A673 (cell line): ENCODE measurements around the gene KIR2DL4. TPM values are rescaled to one million over a fixed set of nuclear protein-coding genes. Genes with fewer than 3 reads are reported as not detected.
"Not testable (repeated sequence)": the region's sequence is repeated elsewhere in the genome, so short reads cannot be mapped to it uniquely, and the experiment has no call there.

Experiments used
- Bru-seq: library from RNA; stranded (reverse); fragments of 400-500 nt; gene quantifications from one replicate; lab custom pipeline; 2021; lab: Mats Ljungman, UMichigan
- BruChase-seq, 2 experiments: library from RNA; stranded (reverse); fragments of 400-500 nt; gene quantifications; one replicate each; lab custom pipeline; 2021; lab: Mats Ljungman, UMichigan
- BruUV-seq: library from RNA; stranded (reverse); fragments of 400-500 nt; replicated peaks from 2 replicates; lab custom pipeline; 2021; lab: Mats Ljungman, UMichigan
- CTCF ChIA-PET: fragments of 300-600 bp; sonication (Branson Sonifier 250); formaldehyde crosslinking; loops from one replicate; lab custom pipeline; 2022; ENCODE audit warnings: antibody characterized with exemption; lab: Charles Lee
- POLR2A ChIA-PET: fragments of 300-600 bp; sonication (Branson Sonifier 250); formaldehyde crosslinking; loops from one replicate; lab custom pipeline; 2022; ENCODE audit warnings: antibody characterized with exemption; ENCODE audit not compliant: low non-redundant PET; lab: Charles Lee
- DNase-seq: peaks from one replicate; pipeline ENCODE4 v3.0.0-alpha.2; 2015; ENCODE audit warnings: low spot score
- H3K27ac ChIP-seq: fragments of 200-600 bp; sonication (generic); 2 replicates; pipeline ENCODE4 v1.5.1; 2016; ENCODE audit warnings: mixed run types, low read depth, mild to moderate bottlenecking, mixed read lengths, antibody characterized with exemption, low read length; ENCODE audit not compliant: poor library complexity, severe bottlenecking
- H3K27me3 ChIP-seq: fragments of 200-600 bp; sonication (generic); replicated peaks from 2 replicates; pipeline ENCODE4 v1.6.1; 2017; ENCODE audit warnings: mixed run types, low read depth, mild to moderate bottlenecking, mixed read lengths, antibody characterized with exemption, low read length; ENCODE audit not compliant: insufficient read depth, poor library complexity
- H3K36me3 ChIP-seq: fragments of 200-600 bp; sonication (generic); 2 replicates; pipeline ENCODE4 v1.6.1; 2016; ENCODE audit warnings: mixed run types, mild to moderate bottlenecking, mixed read lengths, antibody characterized with exemption, low read length; ENCODE audit not compliant: insufficient read depth, poor library complexity, severe bottlenecking
- H3K4me1 ChIP-seq: fragments of 200-600 bp; sonication (generic); 2 replicates; pipeline ENCODE4 v1.6.1; 2017; ENCODE audit warnings: mixed run types, mild to moderate bottlenecking, mixed read lengths, antibody characterized with exemption, low read length; ENCODE audit not compliant: insufficient read depth, poor library complexity, severe bottlenecking
- H3K4me3 ChIP-seq: fragments of 200-600 bp; sonication (generic); 2 replicates; pipeline ENCODE4 v1.5.1; 2016; ENCODE audit warnings: low read depth, mixed run types, mild to moderate bottlenecking, mixed read lengths, low read length; ENCODE audit not compliant: poor library complexity, severe bottlenecking
- H3K9me3 ChIP-seq: fragments of 200-600 bp; sonication (generic); 2 replicates; pipeline ENCODE4 v1.6.1; 2016; ENCODE audit warnings: mixed run types, low read depth, mild to moderate bottlenecking, mixed read lengths, antibody characterized with exemption, low read length; ENCODE audit not compliant: poor library complexity, severe bottlenecking
- intact Hi-C: fragments of 100-400 bp; cut with micrococcal nuclease; formaldehyde crosslinking; loops from one replicate; pipeline ENCODE4 v1.10.0; 2022; ENCODE audit not compliant: unreplicated experiment
- long read RNA-seq: library from polyadenylated mRNA; stranded (forward); transcript quantifications from one replicate; pipeline ENCODE4 v2.0.0, GENCODE V29; 2022
- total RNA-seq: library from RNA; stranded (reverse); gene quantifications from 2 replicates; pipeline ENCODE4 v1.2.3, GENCODE V29; 2021
- TF ChIP-seq, protein P1 (sequence below): fragments of 300-800, 200-600 bp; sonication (generic); conservative IDR thresholded peaks from 2 replicates; pipeline ENCODE4 v1.5.1; 2017; ENCODE audit warnings: low read depth, mild to moderate bottlenecking, antibody characterized with exemption, low read length, moderate library complexity, mixed read lengths

KIR2DL4 gene
- total RNA-seq (not detected in 2 replicates), Bru-seq, nascent RNA (not detected), BruChase-seq, experiment 1, labeled RNA remaining after a 2-hour chase (not detected), BruChase-seq, experiment 2, labeled RNA remaining after a 6-hour chase (not detected)
- long read RNA-seq: 0 reads

DNA sequence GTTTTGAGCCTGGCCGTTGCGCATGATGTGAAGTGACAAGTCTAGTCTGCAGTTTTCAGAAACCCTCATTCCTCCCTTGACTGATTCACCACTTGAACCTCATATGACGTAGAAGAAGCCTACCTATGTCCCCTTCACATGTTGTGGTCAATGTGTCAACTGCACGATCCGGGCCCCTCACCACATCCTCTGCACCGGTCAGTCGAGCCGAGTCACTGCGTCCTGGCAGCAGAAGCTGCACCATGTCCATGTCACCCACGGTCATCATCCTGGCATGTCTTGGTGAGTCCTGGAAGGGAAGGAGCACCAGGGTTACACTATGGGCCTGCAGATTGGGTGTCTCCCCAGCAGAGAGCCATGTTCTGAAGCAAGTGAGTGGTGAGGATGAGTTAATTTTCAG is at the start of gene KIR2DL4:
Gene KIR2DL4 (plus strand): TSS at position 201 of the 400 bp plus-strand sequence. CDS start 42 bp downstream, at position 243.
- no peak for DNase-seq
- H3K4me1 ChIP-seq: no peaks in the 10 kb centered on the region
- intact Hi-C loops: no loop called here
- ChIA-PET CTCF (no interaction called here), POLR2A (no interaction called here)
- TF ChIP-seq, protein P1, sequence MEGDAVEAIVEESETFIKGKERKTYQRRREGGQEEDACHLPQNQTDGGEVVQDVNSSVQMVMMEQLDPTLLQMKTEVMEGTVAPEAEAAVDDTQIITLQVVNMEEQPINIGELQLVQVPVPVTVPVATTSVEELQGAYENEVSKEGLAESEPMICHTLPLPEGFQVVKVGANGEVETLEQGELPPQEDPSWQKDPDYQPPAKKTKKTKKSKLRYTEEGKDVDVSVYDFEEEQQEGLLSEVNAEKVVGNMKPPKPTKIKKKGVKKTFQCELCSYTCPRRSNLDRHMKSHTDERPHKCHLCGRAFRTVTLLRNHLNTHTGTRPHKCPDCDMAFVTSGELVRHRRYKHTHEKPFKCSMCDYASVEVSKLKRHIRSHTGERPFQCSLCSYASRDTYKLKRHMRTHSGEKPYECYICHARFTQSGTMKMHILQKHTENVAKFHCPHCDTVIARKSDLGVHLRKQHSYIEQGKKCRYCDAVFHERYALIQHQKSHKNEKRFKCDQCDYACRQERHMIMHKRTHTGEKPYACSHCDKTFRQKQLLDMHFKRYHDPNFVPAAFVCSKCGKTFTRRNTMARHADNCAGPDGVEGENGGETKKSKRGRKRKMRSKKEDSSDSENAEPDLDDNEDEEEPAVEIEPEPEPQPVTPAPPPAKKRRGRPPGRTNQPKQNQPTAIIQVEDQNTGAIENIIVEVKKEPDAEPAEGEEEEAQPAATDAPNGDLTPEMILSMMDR: no peak
- no TSS peak for BruUV-seq
- no peaks in the 10 kb centered on the region for H3K36me3 ChIP-seq
- H3K27me3 ChIP-seq: peaks cover 4% of the 10 kb centered on the region
- no peak within 1 kb of the TSS for H3K4me3 ChIP-seq
- no peak within 1 kb of the TSS for H3K27ac ChIP-seq
- no peaks in the 10 kb centered on the region for H3K9me3 ChIP-seq

DNA sequence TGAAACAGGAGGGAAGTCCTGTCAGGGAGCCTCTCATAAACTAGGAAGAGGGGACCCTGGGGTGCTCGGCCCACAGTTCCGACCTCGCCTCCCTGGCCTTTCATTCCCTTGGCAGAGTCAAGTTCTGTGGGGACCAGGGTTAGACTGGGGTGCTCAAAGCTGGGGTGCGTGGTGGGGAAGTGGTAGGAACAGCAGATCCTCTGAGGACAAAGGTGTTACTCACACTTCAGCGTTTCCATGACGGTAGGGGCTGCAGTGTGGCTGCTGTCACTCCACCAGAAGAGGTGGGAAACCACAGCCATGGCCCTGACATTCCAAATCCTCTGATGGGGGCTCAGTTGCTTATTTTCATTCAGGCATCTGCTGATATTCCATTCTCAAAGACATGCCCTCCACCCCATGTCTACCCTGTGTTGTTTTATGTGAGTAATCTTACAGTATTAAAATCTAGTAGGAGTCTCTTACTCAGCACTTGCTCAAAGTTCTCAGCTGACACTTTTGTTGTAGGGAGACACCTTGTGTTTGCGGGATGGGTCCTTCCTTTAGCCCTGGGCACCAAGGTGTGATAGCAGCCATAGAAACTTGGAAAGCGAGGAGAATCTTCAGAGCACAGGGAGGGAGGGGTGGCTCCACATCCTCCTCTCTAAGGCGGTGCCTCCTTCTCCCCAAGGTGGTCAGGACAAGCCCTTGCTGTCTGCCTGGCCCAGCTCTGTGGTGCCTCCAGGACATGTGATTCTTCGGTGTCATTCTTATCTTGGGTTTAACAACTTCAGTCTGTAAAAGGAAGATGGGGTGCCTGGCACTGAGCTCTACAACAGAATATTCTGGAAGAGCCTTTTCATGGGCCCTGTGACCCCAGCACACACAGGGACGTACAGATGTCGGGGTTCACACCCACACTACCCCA is 47.0 kb upstream of the KIR2DL4 start:
- H3K36me3 ChIP-seq, BruUV-seq, H3K4me1 ChIP-seq, H3K27me3 ChIP-seq, DNase-seq, intact Hi-C loops, CTCF ChIA-PET, H3K27ac ChIP-seq, H3K4me3 ChIP-seq, H3K9me3 ChIP-seq, POLR2A ChIA-PET: not testable (repeated sequence)

DNA sequence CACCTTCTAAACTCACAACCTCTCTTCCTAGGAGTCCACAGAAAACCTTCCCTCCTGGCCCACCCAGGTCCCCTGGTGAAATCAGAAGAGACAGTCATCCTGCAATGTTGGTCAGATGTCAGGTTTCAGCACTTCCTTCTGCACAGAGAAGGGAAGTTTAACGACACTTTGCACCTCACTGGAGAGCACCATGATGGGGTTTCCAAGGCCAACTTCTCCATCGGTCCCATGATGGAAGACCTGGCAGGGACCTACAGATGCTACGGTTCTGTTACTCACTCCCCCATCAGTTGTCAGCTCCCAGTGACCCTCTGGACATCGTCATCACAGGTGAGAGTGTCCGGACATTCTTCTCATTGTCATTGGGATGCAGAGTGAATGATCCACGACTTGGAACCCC is 44.8 kb upstream of the KIR2DL4 start:
- H3K27me3 ChIP-seq, POLR2A ChIA-PET, CTCF ChIA-PET, H3K36me3 ChIP-seq, DNase-seq, H3K4me3 ChIP-seq, H3K27ac ChIP-seq, BruUV-seq, intact Hi-C loops, H3K4me1 ChIP-seq, H3K9me3 ChIP-seq: not testable (repeated sequence)

DNA sequence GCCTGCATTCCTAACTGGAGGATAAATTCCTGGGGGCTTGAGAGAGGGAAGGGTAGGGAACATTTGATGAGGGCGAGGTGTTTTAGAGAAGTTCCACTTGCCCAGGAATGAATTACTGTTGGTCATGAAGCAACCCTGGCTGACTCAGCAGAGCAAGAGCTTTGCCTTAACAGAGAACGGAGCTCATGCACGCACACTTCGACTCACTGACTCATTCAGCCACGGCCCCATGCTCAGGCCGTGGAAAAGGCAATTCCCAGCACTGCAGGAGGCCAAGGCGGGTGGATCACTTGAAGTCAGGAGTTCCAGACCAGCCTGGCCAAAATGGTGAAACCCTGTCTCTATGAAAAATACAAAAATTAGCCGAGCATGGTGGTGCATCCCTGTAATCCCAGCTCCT is 39.2 kb upstream of the KIR2DL4 start:
- H3K4me1 ChIP-seq, H3K27me3 ChIP-seq, H3K4me3 ChIP-seq, H3K9me3 ChIP-seq, DNase-seq, H3K36me3 ChIP-seq, CTCF ChIA-PET, H3K27ac ChIP-seq, BruUV-seq, intact Hi-C loops, POLR2A ChIA-PET: not testable (repeated sequence)

DNA sequence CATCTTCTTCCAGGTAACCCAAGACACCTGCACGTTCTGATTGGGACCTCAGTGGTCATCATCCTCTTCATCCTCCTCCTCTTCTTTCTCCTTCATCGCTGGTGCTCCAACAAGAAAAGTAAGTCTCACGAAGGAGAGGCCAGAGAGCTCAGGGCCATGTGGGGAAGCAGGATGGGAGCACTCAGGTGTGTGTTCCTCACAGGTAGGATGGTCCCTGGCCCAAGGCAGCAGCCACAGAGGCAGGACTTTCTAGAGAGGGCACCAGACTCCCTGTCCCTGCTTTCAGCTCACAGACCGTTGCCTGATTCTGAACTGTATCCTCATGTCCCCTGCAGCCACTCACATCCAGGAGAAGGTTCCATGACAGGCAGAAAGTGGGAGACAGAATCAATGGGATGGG is 36.9 kb upstream of the KIR2DL4 start:
- CTCF ChIA-PET, DNase-seq, H3K27ac ChIP-seq, H3K9me3 ChIP-seq, H3K4me3 ChIP-seq, H3K4me1 ChIP-seq, BruUV-seq, H3K36me3 ChIP-seq, H3K27me3 ChIP-seq, POLR2A ChIA-PET, intact Hi-C loops: not testable (repeated sequence)

DNA sequence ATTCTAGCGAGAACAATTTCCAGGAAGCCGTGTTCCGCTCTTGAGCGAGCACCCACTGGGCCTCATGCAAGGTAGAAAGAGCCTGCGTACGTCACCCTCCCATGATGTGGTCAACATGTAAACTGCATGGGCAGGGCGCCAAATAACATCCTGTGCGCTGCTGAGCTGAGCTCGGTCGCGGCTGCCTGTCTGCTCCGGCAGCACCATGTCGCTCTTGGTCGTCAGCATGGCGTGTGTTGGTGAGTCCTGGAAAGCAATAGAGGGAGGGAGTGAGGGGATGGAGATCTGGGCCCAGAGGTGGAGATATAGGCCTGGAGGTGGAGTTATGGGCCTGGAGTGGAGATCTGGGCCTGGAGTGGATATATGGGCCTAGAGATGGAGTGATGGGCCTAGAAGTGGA is 33.8 kb upstream of the KIR2DL4 start, which contains the start of gene KIR2DL1:
Gene KIR2DL1 (plus strand): TSS at position 148 of the 400 bp plus-strand sequence. CDS start 58 bp downstream, at position 206.
- POLR2A ChIA-PET, H3K9me3 ChIP-seq, BruUV-seq: not testable (repeated sequence)

More for the DNA sequence above, 33.8 kb upstream of the KIR2DL4 start, which contains the start of gene KIR2DL1:
- intact Hi-C loops: loop anchor here (5.0 kb wide), 1 partner anchor 78 kb away; no protein-coding TSS in a partner anchor
- H3K4me1 ChIP-seq, H3K36me3 ChIP-seq, DNase-seq, CTCF ChIA-PET, H3K27ac ChIP-seq, H3K27me3 ChIP-seq, H3K4me3 ChIP-seq: not testable (repeated sequence)
